Measurements from ENCODE around the gene ATP2A1.
"Not testable (repeated sequence)": the region's sequence is repeated elsewhere in the genome, so short reads cannot be mapped to it uniquely, and the experiment has no call there.

Gene ATP2A1

DNA sequence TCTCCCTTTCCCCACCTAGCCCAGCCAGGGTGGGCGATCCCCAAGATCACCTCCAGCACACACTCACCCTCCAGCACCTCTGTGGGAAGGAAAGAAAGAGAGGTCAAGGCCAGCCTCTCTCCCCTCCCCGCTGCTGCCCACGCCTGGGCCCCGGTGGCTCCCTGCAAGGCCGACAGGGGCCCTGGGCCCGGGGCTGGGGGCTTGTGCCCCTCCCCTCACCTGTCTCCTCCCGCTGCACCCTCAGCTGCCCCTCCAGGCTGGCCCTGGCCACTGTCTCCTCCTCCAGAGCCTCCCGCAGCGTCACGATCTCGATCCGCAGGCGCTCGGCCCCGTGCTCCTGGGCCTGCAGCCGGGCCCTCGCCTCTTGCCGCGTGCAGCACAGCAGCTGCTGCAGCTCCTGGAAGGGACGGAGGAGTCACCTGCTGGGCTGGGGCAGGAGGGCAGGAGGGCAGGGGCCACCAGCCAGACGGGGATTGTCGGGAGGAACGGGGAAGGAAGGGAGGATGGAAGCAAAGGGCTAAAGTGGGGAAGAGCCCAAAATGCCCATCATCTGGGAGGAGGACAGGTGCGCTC, 27.6 kb downstream of the ATP2A1 start:
- DNase-seq (ENCODE audit: low read depth in 3 of 3, low spot score in 1 of 3) = no peak

DNA sequence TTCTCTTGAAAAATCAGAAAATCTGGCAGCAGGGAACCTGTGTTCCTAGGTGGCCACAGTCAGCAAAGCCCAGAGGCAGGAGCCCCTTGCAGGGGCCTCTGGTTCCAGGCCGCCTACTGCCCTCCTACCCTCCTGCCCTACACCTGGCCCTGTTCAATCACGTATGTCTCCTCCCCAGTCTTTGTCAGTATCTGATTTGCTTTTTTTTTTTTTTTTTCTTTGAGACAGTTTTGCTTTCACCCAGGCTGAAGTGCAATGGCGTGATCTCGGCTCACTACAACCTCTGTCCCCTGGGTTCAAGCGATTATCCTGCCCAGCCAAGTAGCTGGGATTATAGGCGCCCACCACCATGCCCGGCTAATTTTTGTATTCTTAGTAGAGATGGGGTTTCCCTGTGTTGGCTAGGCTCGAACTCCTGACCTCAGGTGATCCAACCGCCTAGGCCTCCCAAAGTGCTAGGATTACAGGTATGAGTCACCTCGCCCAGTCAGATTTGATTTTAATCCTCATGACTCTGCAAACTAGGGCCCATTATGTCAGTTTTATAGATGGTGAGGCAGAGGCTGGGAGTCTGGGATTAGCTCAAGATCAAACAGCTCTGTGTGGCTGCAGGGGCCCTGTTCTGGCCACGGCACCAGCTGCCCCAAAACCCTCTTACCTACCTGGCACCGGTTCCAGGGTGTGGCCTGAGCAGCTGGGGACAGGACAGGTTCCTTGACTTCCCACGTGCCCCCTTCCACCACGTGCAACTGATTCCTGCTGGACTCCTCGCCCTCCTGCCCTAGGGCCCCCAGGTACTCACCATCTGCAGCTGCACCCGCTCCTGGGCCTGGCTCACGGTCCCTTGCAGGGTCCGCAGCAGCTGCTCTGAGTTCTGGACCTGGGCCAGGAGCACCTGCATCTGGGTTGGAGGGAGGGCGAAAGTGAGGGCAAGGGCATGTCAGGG, 32.1 kb downstream of the ATP2A1 start:
- no peak for DNase-seq (ENCODE audit: low read depth in 3 of 3, low spot score in 1 of 3)

DNA sequence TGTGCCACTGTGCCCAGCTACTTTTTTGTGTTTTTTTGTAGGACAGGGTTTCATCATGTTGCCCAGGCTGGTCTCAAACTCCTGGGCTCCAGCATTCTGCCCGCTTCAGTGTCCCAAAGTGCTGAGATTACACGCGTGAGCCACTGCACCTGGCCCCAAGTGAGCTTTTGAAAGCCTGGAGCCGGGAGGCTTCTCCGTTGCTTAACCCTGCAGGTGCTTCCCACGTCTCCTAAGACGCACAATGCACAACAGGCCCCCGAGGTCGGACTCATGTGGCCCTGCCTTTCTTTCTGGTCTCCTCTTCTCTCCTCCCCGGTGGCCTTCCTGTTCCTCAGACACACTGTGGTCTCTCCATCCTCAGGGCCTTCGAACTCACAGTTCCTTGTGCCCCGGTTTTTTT, 34.3 kb downstream of the ATP2A1 start:
- DNase-seq (ENCODE audit: low read depth in 3 of 3, low spot score in 1 of 3) = no peak

DNA sequence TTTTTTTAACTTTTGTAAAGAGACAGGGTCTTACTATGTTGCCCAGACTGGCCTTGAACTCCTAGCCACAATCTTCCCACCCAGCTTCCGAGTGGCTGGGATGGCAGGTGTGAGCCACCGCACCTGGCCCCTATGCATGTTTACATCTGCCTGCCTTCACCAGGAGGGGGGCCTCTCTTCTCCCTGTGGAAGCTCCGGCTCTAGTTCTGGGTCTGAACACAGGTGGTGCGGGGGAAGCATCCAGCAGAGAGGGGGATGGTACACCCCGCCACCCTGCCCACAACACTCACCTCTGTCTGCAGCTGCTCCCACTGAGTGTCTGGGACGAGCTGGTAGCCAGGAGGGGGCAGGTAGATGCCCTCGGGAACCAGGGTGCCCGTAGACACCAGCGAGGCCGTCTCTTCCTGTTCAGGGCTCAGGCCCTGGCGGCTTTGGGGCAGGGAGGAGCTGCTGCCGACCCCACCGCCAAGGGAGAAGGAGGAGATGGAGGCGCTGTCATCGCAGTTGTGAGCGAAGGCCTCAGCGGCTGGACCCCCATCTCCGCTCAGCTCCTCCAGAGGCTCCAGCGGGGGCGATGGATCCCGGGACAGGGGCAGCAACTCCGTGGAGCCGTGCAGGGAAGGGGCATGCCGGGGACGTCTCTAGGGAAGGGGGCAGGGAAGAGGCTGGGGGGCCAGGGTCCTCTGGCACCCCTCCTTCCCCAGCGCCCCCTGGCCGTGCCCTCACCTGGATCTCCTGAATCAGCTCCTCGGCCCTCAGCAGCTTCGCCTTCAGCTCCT, 35.8 kb downstream of the ATP2A1 start:
- DNase-seq (ENCODE audit: low read depth in 3 of 3, low spot score in 1 of 3) = no peak

DNA sequence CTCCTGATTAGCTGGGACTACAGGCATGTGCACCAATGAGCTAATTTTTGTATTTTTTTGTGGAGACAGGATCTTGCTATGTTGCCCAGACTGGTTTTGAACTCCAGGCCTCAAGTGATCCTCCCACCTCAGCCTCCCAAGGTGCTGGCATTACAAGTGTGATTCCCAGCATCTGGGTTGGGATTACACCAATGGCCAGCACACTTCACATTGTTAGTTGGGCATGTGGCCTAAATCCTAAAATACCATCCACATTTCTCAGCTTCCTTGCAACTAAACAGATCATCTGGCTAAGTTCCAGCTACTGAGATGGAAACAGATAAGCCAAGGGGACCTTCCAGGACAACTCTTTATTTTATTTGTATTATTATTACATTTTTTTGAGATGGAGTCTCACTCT, 36.9 kb downstream of the ATP2A1 start:
- no peak for DNase-seq (ENCODE audit: low read depth in 3 of 3, low spot score in 1 of 3)

DNA sequence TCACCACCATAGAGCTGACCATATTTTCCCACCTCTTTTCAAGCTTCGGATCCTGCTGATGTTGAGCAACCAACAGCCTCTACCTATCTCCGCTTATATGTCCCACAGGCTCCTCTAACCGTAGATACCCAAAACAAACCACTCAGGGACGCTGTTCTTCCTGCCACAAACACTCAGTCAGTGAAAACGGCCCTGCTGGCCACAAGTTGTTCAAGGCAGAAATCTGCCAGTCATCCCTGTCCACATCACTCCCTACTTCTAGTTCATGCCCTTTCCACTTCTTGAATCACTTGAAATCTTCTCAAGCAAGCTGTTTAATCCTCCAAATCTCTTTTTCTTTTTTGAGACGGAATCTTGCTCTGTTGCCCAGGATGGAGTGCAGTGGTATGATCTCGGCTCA, 38.8 kb downstream of the ATP2A1 start:
- DNase-seq (ENCODE audit: low read depth in 3 of 3, low spot score in 1 of 3) = no peak

DNA sequence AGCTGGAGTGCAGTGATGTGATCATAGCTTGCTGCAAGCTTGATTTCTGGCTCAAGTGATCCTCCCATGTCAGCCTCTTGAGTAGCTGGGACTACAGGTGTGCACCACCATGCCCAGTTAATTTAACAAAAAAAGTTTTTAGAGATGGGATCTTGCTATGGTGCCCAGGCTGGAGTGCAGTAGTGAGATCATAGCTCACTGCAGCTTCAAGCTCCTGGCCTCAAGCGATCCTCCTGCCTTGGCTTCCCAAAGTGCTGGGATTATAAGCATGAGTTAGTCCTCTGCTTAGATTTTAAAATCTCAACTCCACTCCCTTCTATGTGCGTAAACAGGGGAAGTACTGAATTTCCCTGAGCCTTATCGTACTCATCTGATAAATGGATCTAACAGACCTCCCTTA, 40.4 kb downstream of the ATP2A1 start:
- DNase-seq (ENCODE audit: low read depth in 3 of 3, low spot score in 1 of 3) = no peak

DNA sequence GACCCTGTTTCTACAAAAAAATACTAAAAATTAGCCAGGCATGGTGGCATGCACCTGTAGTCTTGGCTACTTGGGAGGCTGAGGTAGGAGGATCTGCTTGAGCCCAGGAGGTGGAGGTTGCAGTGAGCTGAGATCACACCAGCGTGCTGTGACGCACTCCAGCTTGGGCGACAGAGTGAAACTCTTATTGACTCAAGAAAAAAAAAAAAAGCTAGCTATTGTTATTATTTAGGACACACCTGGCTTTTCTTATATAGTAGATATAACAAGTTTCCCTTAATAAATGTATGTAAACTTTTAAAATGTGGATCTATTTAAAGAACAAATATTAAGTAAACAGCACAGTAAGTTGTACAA, 44.9 kb downstream of the ATP2A1 start:
- DNase-seq (ENCODE audit: low read depth in 3 of 3, low spot score in 1 of 3) = no peak

DNA sequence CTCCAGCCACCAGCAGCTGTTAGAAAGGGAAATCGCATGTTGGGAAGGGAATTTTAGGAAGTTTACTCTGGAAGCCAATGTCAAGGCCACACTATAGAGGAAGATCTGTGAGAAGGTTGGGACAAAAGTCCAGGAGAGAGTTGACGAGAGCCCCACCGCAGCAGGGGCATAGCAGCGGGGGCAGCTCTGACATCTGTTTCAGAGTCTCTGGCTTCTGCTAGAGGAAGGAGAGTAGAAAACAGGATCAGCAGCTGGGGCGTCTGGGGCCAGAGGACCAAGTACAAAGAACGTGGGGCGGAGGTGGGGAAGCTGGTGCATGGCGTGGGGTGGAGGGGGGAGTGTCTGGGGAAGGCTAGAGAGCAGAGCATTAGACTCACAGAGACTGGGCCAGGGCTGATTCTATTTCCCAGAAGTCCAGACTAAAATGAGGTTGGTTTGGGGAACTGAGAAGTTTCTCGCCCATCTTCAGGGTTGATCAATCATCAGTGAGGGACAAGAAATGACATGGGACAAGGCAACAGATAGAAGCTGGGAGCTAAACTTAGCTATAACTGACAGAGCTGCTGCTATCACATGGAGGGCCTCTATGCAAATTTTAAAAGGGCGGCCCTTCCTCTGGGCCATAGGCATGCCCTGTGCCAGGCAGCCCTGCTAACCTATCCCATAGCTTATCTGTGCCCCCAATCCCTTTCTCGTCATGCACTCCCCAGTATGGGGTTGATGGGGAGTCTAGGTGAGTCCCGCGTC, 45.5 kb downstream of the ATP2A1 start:
- DNase-seq (ENCODE audit: low read depth in 3 of 3, low spot score in 1 of 3) = no peak

DNA sequence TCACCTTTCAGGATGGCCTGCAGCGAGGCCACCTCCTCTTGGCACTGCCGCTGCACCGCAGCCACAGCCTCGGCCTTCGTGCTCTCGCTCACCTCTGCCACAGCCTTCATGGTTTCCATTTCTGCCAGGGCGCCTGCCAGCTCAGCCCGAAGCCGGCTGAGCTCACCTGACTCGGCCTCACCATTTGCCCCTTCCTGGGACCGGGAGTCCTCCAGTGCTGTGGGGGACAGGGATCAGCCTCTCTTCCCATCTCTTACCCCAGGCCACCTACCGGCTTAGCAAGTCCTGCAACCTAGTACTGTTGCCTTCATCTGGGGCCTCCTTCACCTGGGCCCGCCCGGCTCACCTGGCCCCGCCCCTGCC, 46.1 kb downstream of the ATP2A1 start:
- DNase-seq (ENCODE audit: low read depth in 3 of 3, low spot score in 1 of 3) = no peak

DNA sequence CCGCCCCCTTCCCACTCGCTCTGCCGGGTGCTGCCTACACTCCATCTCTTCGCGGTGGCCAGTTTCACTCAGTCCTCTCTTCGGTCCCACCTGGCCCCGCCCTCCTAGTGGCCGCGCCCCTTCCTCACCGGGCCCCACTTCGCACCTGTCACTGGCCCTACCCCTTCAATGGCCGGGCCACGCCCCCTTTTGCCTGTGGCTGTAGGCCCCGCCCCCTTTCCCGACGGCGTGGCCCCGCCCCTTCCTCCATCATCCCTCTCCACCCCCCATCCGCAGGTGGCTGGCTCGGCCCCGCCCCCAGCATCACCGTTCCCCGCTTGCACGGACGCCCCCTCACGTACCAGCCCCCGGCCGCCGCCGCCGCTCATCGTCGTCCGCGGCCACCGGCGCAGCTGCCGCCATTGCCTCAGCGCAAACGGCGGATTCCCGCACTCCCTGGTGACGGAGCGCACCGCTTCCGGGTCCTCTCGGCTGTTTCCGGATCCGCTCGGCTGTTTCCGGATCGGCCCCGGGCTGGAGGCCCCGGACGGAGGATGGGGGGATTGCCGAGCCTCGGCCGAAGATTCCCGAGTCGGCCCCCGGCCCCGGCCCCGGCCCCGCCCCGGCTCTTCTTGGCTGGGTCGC, 46.6 kb downstream of the ATP2A1 start, which contains the start of gene RABEP2:
Gene RABEP2, minus strand, starts transcription at position 477 of the 624 bp plus-strand sequence. Its CDS starts 75 bp downstream, at position 402.
- peak; percentile 80 to 99 (median 89) for DNase-seq (ENCODE audit: low read depth in 3 of 3, low spot score in 1 of 3)

DNA sequence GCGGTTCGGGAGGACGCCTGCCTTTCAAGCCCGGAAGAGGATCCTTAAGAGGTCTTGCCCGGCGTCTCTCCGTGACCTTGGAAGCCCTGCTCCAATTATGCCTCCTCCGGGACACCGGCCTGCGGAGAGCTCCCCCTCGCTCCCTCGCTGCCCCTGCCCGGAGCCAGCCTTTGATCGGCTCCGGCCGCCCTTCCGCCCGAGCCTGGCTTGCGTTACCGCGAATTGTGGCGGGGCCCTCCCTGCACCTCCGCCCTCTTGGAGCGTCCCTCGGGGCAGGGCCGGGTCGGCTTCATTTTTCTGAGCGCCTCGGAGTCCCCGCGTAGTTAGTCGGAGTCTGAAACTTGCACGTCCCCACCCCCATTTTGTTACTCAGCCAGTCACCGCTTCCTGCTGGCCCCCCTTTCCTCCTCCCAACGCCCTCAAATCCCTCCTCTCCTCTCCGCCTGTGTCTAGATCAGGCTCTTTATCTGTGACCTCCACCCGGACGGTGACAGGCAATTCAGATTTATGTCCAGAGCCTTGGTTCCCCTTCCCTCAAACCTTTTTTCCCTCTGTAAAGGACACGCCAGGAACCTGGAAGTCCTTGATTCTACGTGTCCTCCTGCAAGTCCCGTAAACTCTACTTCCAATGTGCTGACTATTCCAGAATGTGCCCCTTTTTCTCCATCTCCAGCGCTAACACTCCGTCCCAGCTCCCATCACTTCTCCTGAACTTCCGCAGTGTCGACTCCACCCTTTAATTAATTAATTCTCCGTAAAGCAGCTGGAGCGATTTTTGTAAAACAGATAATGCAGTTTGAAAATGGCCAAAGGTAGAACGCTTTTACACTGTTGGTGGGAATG, 47.3 kb downstream of the ATP2A1 start:
- peak; percentile 52 to 58 (median 54) for DNase-seq (ENCODE audit: low read depth in 3 of 3, low spot score in 1 of 3)

DNA sequence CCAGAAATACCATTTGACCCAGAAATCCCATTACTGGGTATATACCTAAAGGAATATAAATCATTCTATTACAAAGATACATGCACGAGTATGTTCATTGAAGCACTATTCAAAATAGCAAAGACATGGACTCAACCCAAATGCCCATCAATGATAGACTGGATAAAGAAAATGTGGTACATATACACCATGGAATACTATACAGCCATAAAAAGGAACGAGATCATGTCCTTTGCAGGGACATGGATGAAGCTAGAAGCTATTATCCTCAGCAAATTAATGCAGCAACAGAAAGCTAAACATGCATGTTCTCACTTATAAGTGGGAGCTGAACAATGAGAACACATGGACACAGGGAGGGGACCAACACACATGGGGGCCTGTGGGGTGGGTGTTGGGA, 48.0 kb downstream of the ATP2A1 start:
- not testable (repeated sequence) for DNase-seq (ENCODE audit: low read depth in 3 of 3, low spot score in 1 of 3)

DNA sequence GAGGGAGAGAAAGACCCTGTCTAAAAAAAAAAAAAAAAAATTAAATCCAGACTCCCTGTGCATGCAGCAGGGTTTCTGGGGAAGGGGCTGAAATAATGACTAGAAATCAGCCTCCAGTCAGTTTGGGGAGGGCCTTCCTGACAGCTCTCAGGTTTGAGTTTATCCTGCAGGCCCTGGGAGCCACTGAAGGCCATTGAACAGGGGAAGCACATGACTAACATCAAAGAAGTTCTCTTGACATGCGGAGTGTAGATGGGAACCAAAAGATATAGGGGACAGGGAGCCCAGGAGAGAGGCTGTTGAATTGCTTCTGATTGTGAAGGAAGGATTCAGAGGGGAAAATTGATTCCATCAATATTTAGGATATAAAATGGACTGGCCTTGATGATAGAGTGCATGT, 49.5 kb downstream of the ATP2A1 start:
- DNase-seq (ENCODE audit: low read depth in 3 of 3, low spot score in 1 of 3) = no peak

DNA sequence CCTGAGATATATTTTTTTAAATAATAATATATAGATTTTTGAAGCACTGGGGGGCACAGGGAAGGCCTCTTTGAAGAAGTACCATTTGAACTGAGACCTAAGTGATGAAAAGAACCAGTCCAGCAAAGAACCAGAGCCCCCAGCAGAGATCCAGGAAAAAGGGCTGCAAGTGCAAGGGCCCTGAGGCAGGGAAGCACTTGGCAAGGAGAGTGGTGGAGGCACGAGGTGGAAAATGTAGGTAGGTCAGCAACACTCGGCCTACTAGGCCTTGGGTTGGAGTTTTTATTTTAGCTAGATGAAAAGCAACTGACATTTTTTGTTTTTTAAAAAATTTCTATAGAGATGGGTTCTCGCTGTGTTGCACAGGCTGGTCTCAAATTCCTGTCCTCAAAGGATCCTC, 51.9 kb downstream of the ATP2A1 start:
- DNase-seq (ENCODE audit: low read depth in 3 of 3, low spot score in 1 of 3) = no peak

DNA sequence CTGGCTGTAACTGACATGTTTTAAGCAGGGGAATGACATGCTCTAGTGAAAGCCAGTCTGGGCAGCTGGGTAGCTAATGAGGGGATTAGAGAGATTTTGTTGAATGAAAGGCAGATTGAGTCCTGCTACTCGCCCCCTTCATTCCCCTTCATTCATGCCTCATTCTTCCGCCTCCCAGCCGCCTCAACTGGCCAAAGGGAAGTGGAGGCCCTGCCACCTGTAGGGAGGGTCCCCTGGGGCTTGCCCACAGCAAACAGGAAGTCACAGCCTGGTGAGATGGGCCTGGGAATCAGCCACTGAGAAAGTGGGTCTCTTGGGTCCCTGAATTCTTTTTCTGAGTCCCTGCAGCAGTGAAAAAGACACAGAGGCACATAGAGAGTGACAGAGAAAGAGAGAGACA, 52.4 kb downstream of the ATP2A1 start:
- DNase-seq (ENCODE audit: low read depth in 3 of 3, low spot score in 1 of 3) = no peak

DNA sequence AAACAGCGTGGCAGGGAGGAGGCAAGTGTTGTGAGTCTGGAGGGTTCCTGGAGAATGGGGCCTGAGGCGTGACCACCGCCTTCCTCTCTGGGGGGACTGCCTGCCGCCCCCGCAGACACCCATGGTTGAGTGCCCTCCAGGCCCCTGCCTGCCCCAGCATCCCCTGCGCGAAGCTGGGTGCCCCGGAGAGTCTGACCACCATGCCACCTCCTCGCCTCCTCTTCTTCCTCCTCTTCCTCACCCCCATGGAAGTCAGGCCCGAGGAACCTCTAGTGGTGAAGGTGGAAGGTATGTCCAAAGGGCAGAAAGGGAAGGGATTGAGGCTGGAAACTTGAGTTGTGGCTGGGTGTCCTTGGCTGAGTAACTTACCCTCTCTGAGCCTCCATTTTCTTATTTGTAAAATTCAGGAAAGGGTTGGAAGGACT, 53.5 kb downstream of the ATP2A1 start, which contains the start of gene CD19:
Gene CD19, plus strand, starts transcription at position 171 of the 425 bp plus-strand sequence. Its CDS starts 30 bp downstream, at position 201.
- DNase-seq (ENCODE audit: low read depth in 3 of 3, low spot score in 1 of 3) = no peak

DNA sequence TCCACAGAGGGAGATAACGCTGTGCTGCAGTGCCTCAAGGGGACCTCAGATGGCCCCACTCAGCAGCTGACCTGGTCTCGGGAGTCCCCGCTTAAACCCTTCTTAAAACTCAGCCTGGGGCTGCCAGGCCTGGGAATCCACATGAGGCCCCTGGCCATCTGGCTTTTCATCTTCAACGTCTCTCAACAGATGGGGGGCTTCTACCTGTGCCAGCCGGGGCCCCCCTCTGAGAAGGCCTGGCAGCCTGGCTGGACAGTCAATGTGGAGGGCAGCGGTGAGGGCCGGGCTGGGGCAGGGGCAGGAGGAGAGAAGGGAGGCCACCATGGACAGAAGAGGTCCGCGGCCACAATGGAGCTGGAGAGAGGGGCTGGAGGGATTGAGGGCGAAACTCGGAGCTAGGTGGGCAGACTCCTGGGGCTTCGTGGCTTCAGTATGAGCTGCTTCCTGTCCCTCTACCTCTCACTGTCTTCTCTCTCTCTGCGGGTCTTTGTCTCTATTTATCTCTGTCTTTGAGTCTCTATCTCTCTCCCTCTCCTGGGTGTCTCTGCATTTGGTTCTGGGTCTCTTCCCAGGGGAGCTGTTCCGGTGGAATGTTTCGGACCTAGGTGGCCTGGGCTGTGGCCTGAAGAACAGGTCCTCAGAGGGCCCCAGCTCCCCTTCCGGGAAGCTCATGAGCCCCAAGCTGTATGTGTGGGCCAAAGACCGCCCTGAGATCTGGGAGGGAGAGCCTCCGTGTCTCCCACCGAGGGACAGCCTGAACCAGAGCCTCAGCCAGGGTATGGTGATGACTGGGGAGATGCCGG, 54.3 kb downstream of the ATP2A1 start:
- DNase-seq (ENCODE audit: low read depth in 3 of 3, low spot score in 1 of 3) = no peak

DNA sequence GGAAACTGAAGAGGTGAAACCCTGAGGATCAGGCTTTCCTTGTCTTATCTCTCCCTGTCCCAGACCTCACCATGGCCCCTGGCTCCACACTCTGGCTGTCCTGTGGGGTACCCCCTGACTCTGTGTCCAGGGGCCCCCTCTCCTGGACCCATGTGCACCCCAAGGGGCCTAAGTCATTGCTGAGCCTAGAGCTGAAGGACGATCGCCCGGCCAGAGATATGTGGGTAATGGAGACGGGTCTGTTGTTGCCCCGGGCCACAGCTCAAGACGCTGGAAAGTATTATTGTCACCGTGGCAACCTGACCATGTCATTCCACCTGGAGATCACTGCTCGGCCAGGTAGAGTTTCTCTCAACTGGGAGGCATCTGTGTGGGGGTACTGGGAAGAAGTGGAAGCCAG, 54.9 kb downstream of the ATP2A1 start:
- no peak for DNase-seq (ENCODE audit: low read depth in 3 of 3, low spot score in 1 of 3)
